Measurements from ENCODE around the gene KIAA1217. TPM values are rescaled to one million over a fixed set of nuclear protein-coding genes. Genes with fewer than 3 reads are reported as not detected.
"Not testable (repeated sequence)": the region's sequence is repeated elsewhere in the genome, so short reads cannot be mapped to it uniquely, and the experiment has no call there.

KIAA1217 gene
- total RNA-seq, 2 experiments from 2014 or later = 0.12 to 0.70 TPM

- CTCF ChIA-PET = no interaction called here
- no peaks in the 10 kb centered on the region for H3K36me3 Mint-ChIP-seq
- H3K4me1 Mint-ChIP-seq = no peaks in the 10 kb centered on the region
- no peak for ATAC-seq
- no peak overlapping the region for H3K27ac Mint-ChIP-seq
- H3K9me3 Mint-ChIP-seq (ENCODE audit: low read depth) = peaks cover 2% of the 10 kb centered on the region
- no peak for DNase-seq
- peaks cover 3% of the 10 kb centered on the region for H3K27me3 Mint-ChIP-seq
- no peak overlapping the region for H3K4me3 Mint-ChIP-seq
Measured at GRCh38 chr10:24442234-24442633, 233.3 kb downstream of the KIAA1217 start.

- CTCF ChIA-PET; ATAC-seq; H3K27ac Mint-ChIP-seq; H3K27me3 Mint-ChIP-seq; H3K36me3 Mint-ChIP-seq; H3K4me3 Mint-ChIP-seq; H3K4me1 Mint-ChIP-seq; DNase-seq; H3K9me3 Mint-ChIP-seq (ENCODE audit: low read depth): not testable (repeated sequence)
Measured at GRCh38 chr10:24442641-24443174, 233.8 kb downstream of the KIAA1217 start.

- no peaks in the 10 kb centered on the region for H3K36me3 Mint-ChIP-seq
- H3K27ac Mint-ChIP-seq = no peak overlapping the region
- DNase-seq (no peak), ATAC-seq (no peak)
- CTCF ChIA-PET = no interaction called here
- H3K9me3 Mint-ChIP-seq (ENCODE audit: low read depth) = peaks cover 2% of the 10 kb centered on the region
- H3K4me3 Mint-ChIP-seq = no peak overlapping the region
- H3K27me3 Mint-ChIP-seq = peaks cover 3% of the 10 kb centered on the region
- no peaks in the 10 kb centered on the region for H3K4me1 Mint-ChIP-seq
Measured at GRCh38 chr10:24444337-24444736, 235.4 kb downstream of the KIAA1217 start.

- ATAC-seq; H3K27ac Mint-ChIP-seq; H3K9me3 Mint-ChIP-seq (ENCODE audit: low read depth); H3K36me3 Mint-ChIP-seq; H3K4me3 Mint-ChIP-seq; H3K27me3 Mint-ChIP-seq; H3K4me1 Mint-ChIP-seq; CTCF ChIA-PET; DNase-seq: not testable (repeated sequence)
Measured at GRCh38 chr10:24445958-24446357, 237.0 kb downstream of the KIAA1217 start.

- Mint-ChIP-seq H3K4me3 (no peak overlapping the region), H3K27me3 (peaks cover 10% of the 10 kb centered on the region)
- ATAC-seq = no peak
Measured at GRCh38 chr10:24446739-24447138, 237.8 kb downstream of the KIAA1217 start.

GRCh38 chr10:24448351-24448999 lies 239.5 kb downstream of the KIAA1217 start:
- ATAC-seq = no peak
- no peaks in the 10 kb centered on the region for H3K4me1 Mint-ChIP-seq
- H3K36me3 Mint-ChIP-seq = no peaks in the 10 kb centered on the region
- H3K9me3 Mint-ChIP-seq (ENCODE audit: low read depth) = peaks cover 2% of the 10 kb centered on the region
- CTCF ChIA-PET = no interaction called here
- no peak for DNase-seq
- H3K4me3 Mint-ChIP-seq = no peak overlapping the region
- no peak overlapping the region for H3K27ac Mint-ChIP-seq
- peaks cover 17% of the 10 kb centered on the region for H3K27me3 Mint-ChIP-seq

More at GRCh38 chr10:24446739-24447138, 237.8 kb downstream of the KIAA1217 start:
- no peak overlapping the region for H3K27ac Mint-ChIP-seq
- H3K9me3 Mint-ChIP-seq (ENCODE audit: low read depth) = peaks cover 2% of the 10 kb centered on the region
- CTCF ChIA-PET = no interaction called here
- no peak for DNase-seq
- no peaks in the 10 kb centered on the region for H3K4me1 Mint-ChIP-seq
- H3K36me3 Mint-ChIP-seq = no peaks in the 10 kb centered on the region

GRCh38 chr10:24449321-24449740 lies 240.4 kb downstream of the KIAA1217 start:
- no peak for DNase-seq
- ATAC-seq = no peak
- no peak overlapping the region for H3K27ac Mint-ChIP-seq
- no peaks in the 10 kb centered on the region for H3K36me3 Mint-ChIP-seq
- no peaks in the 10 kb centered on the region for H3K4me1 Mint-ChIP-seq
- H3K27me3 Mint-ChIP-seq = peaks cover 25% of the 10 kb centered on the region
- H3K4me3 Mint-ChIP-seq = no peak overlapping the region
- CTCF ChIA-PET = no interaction called here
- peaks cover 2% of the 10 kb centered on the region for H3K9me3 Mint-ChIP-seq (ENCODE audit: low read depth)

GRCh38 chr10:24449769-24450310 lies 240.9 kb downstream of the KIAA1217 start:
- H3K4me1 Mint-ChIP-seq = no peaks in the 10 kb centered on the region
- no peak overlapping the region for H3K27ac Mint-ChIP-seq
- CTCF ChIA-PET = no interaction called here
- H3K4me3 Mint-ChIP-seq = no peak overlapping the region
- H3K9me3 Mint-ChIP-seq (ENCODE audit: low read depth) = peaks cover 2% of the 10 kb centered on the region
- ATAC-seq (no peak), DNase-seq (no peak)
- no peaks in the 10 kb centered on the region for H3K36me3 Mint-ChIP-seq
- H3K27me3 Mint-ChIP-seq = peaks cover 31% of the 10 kb centered on the region

GRCh38 chr10:24451325-24451820 lies 242.4 kb downstream of the KIAA1217 start:
- CTCF ChIA-PET = no interaction called here
- Mint-ChIP-seq H3K4me3 (no peak overlapping the region), H3K36me3 (no peaks in the 10 kb centered on the region), H3K27ac (no peak overlapping the region), H3K4me1 (no peaks in the 10 kb centered on the region), H3K27me3 (peaks cover 40% of the 10 kb centered on the region), H3K9me3 (ENCODE audit: low read depth) (peaks cover 2% of the 10 kb centered on the region)
- no peak for DNase-seq
- ATAC-seq = no peak

GRCh38 chr10:24452030-24452429 lies 243.1 kb downstream of the KIAA1217 start:
- peaks cover 40% of the 10 kb centered on the region for H3K27me3 Mint-ChIP-seq
- ATAC-seq (no peak), DNase-seq (no peak)
- no peaks in the 10 kb centered on the region for H3K4me1 Mint-ChIP-seq
- H3K9me3 Mint-ChIP-seq (ENCODE audit: low read depth) = no peaks in the 10 kb centered on the region
- H3K36me3 Mint-ChIP-seq = no peaks in the 10 kb centered on the region
- H3K27ac Mint-ChIP-seq = no peak overlapping the region
- H3K4me3 Mint-ChIP-seq = no peak overlapping the region
- CTCF ChIA-PET = no interaction called here

- ATAC-seq (no peak), DNase-seq (no peak)
- CTCF ChIA-PET = no interaction called here
- no peak overlapping the region for H3K4me3 Mint-ChIP-seq
- H3K4me1 Mint-ChIP-seq = no peaks in the 10 kb centered on the region
- no peak overlapping the region for H3K27ac Mint-ChIP-seq
- H3K36me3 Mint-ChIP-seq = no peaks in the 10 kb centered on the region
- H3K9me3 Mint-ChIP-seq (ENCODE audit: low read depth) = no peaks in the 10 kb centered on the region
- peaks cover 46% of the 10 kb centered on the region for H3K27me3 Mint-ChIP-seq
Measured at GRCh38 chr10:24453404-24453830, 244.5 kb downstream of the KIAA1217 start.

GRCh38 chr10:24453973-24454372 lies 245.0 kb downstream of the KIAA1217 start:
- CTCF ChIA-PET = no interaction called here
- ATAC-seq = no peak
- no peaks in the 10 kb centered on the region for H3K4me1 Mint-ChIP-seq
- H3K4me3 Mint-ChIP-seq = no peak overlapping the region
- no peaks in the 10 kb centered on the region for H3K36me3 Mint-ChIP-seq
- DNase-seq = no peak
- H3K9me3 Mint-ChIP-seq (ENCODE audit: low read depth) = no peaks in the 10 kb centered on the region
- H3K27ac Mint-ChIP-seq = no peak overlapping the region
- peaks cover 47% of the 10 kb centered on the region for H3K27me3 Mint-ChIP-seq

GRCh38 chr10:24455447-24455846 lies 246.5 kb downstream of the KIAA1217 start:
- H3K4me3 Mint-ChIP-seq = no peak overlapping the region
- CTCF ChIA-PET = no interaction called here
- no peaks in the 10 kb centered on the region for H3K4me1 Mint-ChIP-seq
- H3K27me3 Mint-ChIP-seq = peaks cover 53% of the 10 kb centered on the region
- DNase-seq = no peak
- H3K9me3 Mint-ChIP-seq (ENCODE audit: low read depth) = no peaks in the 10 kb centered on the region
- ATAC-seq = no peak
- no peak overlapping the region for H3K27ac Mint-ChIP-seq
- H3K36me3 Mint-ChIP-seq = no peaks in the 10 kb centered on the region

GRCh38 chr10:24456322-24456721 lies 247.4 kb downstream of the KIAA1217 start:
- CTCF ChIA-PET = no interaction called here
- Mint-ChIP-seq H3K36me3 (no peaks in the 10 kb centered on the region), H3K4me3 (no peak overlapping the region), H3K4me1 (no peaks in the 10 kb centered on the region), H3K27me3 (peaks cover 52% of the 10 kb centered on the region), H3K27ac (no peak overlapping the region), H3K9me3 (ENCODE audit: low read depth) (no peaks in the 10 kb centered on the region)
- DNase-seq (no peak), ATAC-seq (no peak)

Measured in activated CD8-positive, alpha-beta memory T cell treated with anti-CD3 and anti-CD28 coated beads, Interleukin-2, amount 10 ng/mL, durations not matched to agents 7 days and 5 days (primary cell).